NCI-H460 (cell line): Measurements from ENCODE around the gene SLC25A38. TPM values are rescaled to one million over a fixed set of nuclear protein-coding genes. Genes with fewer than 3 reads are reported as not detected.

ENCODE experiments used
- DNase-seq: peaks from one replicate; pipeline ENCODE4 v3.0.0-alpha.2; 2016; ENCODE audit warnings: low read depth; ENCODE audit errors: extremely low read depth
- small RNA-seq, 2 experiments: library from RNA; depleted of rRNA; stranded (forward); fragments of <200 nt; gene quantifications; one replicate each; pipeline ENCODE3, GENCODE V24; 2014
- total RNA-seq: library from RNA; depleted of rRNA; stranded (reverse); fragments of >200 nt; shearing (Covaris generic); gene quantifications from 2 replicates; pipeline ENCODE4 v1.2.3, GENCODE V29; 2014; rRNA removed

Gene SLC25A38
- total RNA-seq, 1 experiment from 2014 or later, result 20.9 TPM

GRCh38 chr3:39428745-39429201, 45.6 kb downstream of the SLC25A38 start:
- DNase-seq, result no peak

GRCh38 chr3:39429466-39429865, 46.3 kb downstream of the SLC25A38 start:
- DNase-seq, result no peak

- no peak for DNase-seq
Observed at GRCh38 chr3:39432342-39432741, 49.2 kb downstream of the SLC25A38 start.

- no peak for DNase-seq
Observed at GRCh38 chr3:39433642-39434041, 50.5 kb downstream of the SLC25A38 start.

- no peak for DNase-seq
Observed at GRCh38 chr3:39434574-39434973, 51.4 kb downstream of the SLC25A38 start.

- no peak for DNase-seq
Observed at GRCh38 chr3:39435006-39435748, 52.0 kb downstream of the SLC25A38 start.

GRCh38 chr3:39438880-39439279, 55.7 kb downstream of the SLC25A38 start:
- no peak for DNase-seq

GRCh38 chr3:39440316-39440715, 57.1 kb downstream of the SLC25A38 start:
- DNase-seq, result no peak

- no peak for DNase-seq
Observed at GRCh38 chr3:39443530-39443929, 60.4 kb downstream of the SLC25A38 start.

- no peak for DNase-seq
Observed at GRCh38 chr3:39445927-39446326, 62.8 kb downstream of the SLC25A38 start.

GRCh38 chr3:39446444-39446843, 63.3 kb downstream of the SLC25A38 start:
- DNase-seq, result no peak

Small RNA genes within 50 kb of the gene (small RNA-seq; reads per million reads assigned to genes)
- gene SNORA6 (0 reads per million in 2 experiments), gene SNORA62 (0 reads per million in 2 experiments)

Other genes with a start within 250 kb of the SLC25A38 start
- 7.6 and 8.6 TPM in 2 replicates for gene CSRNP1, start 229.8 kb upstream of the SLC25A38 start, total RNA-seq
- not detected in 2 replicates for gene XIRP1, start 190.8 kb upstream of the SLC25A38 start, total RNA-seq
- gene CX3CR1, start 103.3 kb upstream of the SLC25A38 start, total RNA-seq, result not detected in 2 replicates
- gene CCR8, start 53.7 kb upstream of the SLC25A38 start, total RNA-seq, result not detected in 2 replicates
- gene RPSA, start 23.4 kb downstream of the SLC25A38 start, total RNA-seq, result 2,368 and 2,571 TPM in 2 replicates
- not detected in 2 replicates for gene MOBP, start 84.3 kb downstream of the SLC25A38 start, total RNA-seq